ENCODE data around the gene ADGRE3.
"Not testable (repeated sequence)": the region's sequence is repeated elsewhere in the genome, so short reads cannot be mapped to it uniquely, and the experiment has no call there.

The ADGRE3 gene

GRCh38 chr19:14632286-14632685 is 42.4 kb downstream of the ADGRE3 start:
- no peak for TF ChIP-seq CTCF (IDR thresholded peaks at IDR 0.05; ENCODE audit: control extremely low read depth, extremely low read depth, low read depth, missing control alignments)
- CTCF ChIA-PET = interaction anchor here (1.4 kb wide), 2 partner anchors 58 to 90 kb away, joined by 3 read pairs; no protein-coding TSS in a partner anchor
- POLR2A ChIA-PET = no interaction called here
- peak; percentile 42 for DNase-seq (ENCODE audit: extremely low spot score)

- POLR2A ChIA-PET = no interaction called here
- no peak for TF ChIP-seq CTCF (IDR thresholded peaks at IDR 0.05; ENCODE audit: control extremely low read depth, extremely low read depth, low read depth, missing control alignments)
- no peak for DNase-seq (ENCODE audit: extremely low spot score)
- CTCF ChIA-PET = interaction anchor here (1.2 to 1.3 kb wide), 2 partner anchors 10 to 56 kb away, joined by 3 read pairs; no protein-coding TSS in a partner anchor
These were observed 45.1 kb downstream of the ADGRE3 start for GRCh38 chr19:14629557-14629956.

- CTCF ChIA-PET = interaction anchor here (1.2 kb wide), 1 partner anchor 12 kb away, joined by 3 read pairs; no protein-coding TSS in a partner anchor
- POLR2A ChIA-PET; DNase-seq (ENCODE audit: extremely low spot score): not testable (repeated sequence)
These were observed 50.2 kb downstream of the ADGRE3 start for GRCh38 chr19:14624491-14624890.

- POLR2A ChIA-PET = no interaction called here
- DNase-seq (ENCODE audit: extremely low spot score) = no peak
- no peak for TF ChIP-seq CTCF (IDR thresholded peaks at IDR 0.05; ENCODE audit: control extremely low read depth, extremely low read depth, low read depth, missing control alignments)
- CTCF ChIA-PET = interaction anchor here (0.9 to 1.0 kb wide), 2 partner anchors 11 to 135 kb away, joined by 3 read pairs; no protein-coding TSS in a partner anchor
These were observed 55.2 kb downstream of the ADGRE3 start for GRCh38 chr19:14619404-14619803.

- TF ChIP-seq CTCF (IDR thresholded peaks at IDR 0.05; ENCODE audit: control extremely low read depth, extremely low read depth, low read depth, missing control alignments) = no peak
- no peak for DNase-seq (ENCODE audit: extremely low spot score)
- ChIA-PET CTCF (no interaction called here), POLR2A (interaction anchor here (0.7 kb wide), 2 partner anchors 12 to 20 kb away, joined by 4 to 7 read pairs; no protein-coding TSS in a partner anchor)
These were observed 58.2 kb downstream of the ADGRE3 start for GRCh38 chr19:14616407-14616806.

- POLR2A ChIA-PET = no interaction called here
- TF ChIP-seq CTCF (IDR thresholded peaks at IDR 0.05; ENCODE audit: control extremely low read depth, extremely low read depth, low read depth, missing control alignments) = no peak
- CTCF ChIA-PET = interaction anchor here (1.4 kb wide), 1 partner anchor 41 kb away, joined by 3 read pairs; no protein-coding TSS in a partner anchor
These were observed 59.0 kb downstream of the ADGRE3 start for GRCh38 chr19:14615623-14616022.

GRCh38 chr19:14614099-14614412 is 60.6 kb downstream of the ADGRE3 start:
- CTCF ChIA-PET = interaction anchor here (1.4 to 4.7 kb wide), 4 partner anchors 10 to 71 kb away, joined by 4 to 40 read pairs (median 8); partner anchors contain the start of gene NDUFB7

More at GRCh38 chr19:14615623-14616022, 59.0 kb downstream of the ADGRE3 start:
- no peak for DNase-seq (ENCODE audit: extremely low spot score)

GRCh38 chr19:14613399-14614098 is 61.1 kb downstream of the ADGRE3 start:
- not testable (repeated sequence) for DNase-seq (ENCODE audit: extremely low spot score)
- POLR2A ChIA-PET = interaction anchor here (0.7 kb wide), 1 partner anchor 429 kb away, joined by 4 read pairs; no protein-coding TSS in a partner anchor
- CTCF ChIA-PET = interaction anchor here (1.4 to 4.7 kb wide), 4 partner anchors 9 to 72 kb away, joined by 4 to 40 read pairs (median 8); partner anchors contain the start of gene NDUFB7

More at GRCh38 chr19:14614099-14614412, 60.6 kb downstream of the ADGRE3 start:
- no peak for TF ChIP-seq CTCF (IDR thresholded peaks at IDR 0.05; ENCODE audit: control extremely low read depth, extremely low read depth, low read depth, missing control alignments)
- DNase-seq (ENCODE audit: extremely low spot score) = peak; percentile 65
- POLR2A ChIA-PET = no interaction called here

Data from GM10248 (cell line).